Neural cell (in vitro differentiated cells): Measurements from ENCODE around the gene CACNA2D1. TPM values are rescaled to one million over a fixed set of nuclear protein-coding genes. Genes with fewer than 3 reads are reported as not detected.

ENCODE experiments used
- H2AFZ ChIP-seq: fragments of 200-600, 300-800 bp; sonication (generic), shearing (Covaris generic); 2 replicates; pipeline ENCODE4 v1.6.0; 2014; ENCODE audit warnings: low read depth, mild to moderate bottlenecking, antibody characterized with exemption, low read length, moderate library complexity
- H3F3A ChIP-seq: fragments of 200-600 bp; shearing (Covaris generic); 2 replicates; pipeline ENCODE4 v1.6.1; 2016; ENCODE audit warnings: mild to moderate bottlenecking, moderate library complexity, mixed read lengths, antibody characterized with exemption, low read length; ENCODE audit not compliant: insufficient read depth, poor library complexity, severe bottlenecking
- H3K27ac ChIP-seq: fragments of 200-600, 300-800 bp; sonication (generic), shearing (Covaris generic); 2 replicates; pipeline ENCODE4 v1.5.1; 2014; ENCODE audit warnings: mild to moderate bottlenecking, low read length, moderate library complexity
- H3K27me3 ChIP-seq: fragments of 300-800, 200-600 bp; sonication (generic), shearing (Covaris generic); 2 replicates; pipeline ENCODE4 v1.6.0; 2014; ENCODE audit warnings: mild to moderate bottlenecking, low read depth, low read length, moderate library complexity; ENCODE audit not compliant: insufficient read depth
- H3K36me3 ChIP-seq: fragments of 300-800, 200-600 bp; sonication (generic), shearing (Covaris generic); 2 replicates; pipeline ENCODE4 v1.5.1; 2014; ENCODE audit warnings: mild to moderate bottlenecking, antibody characterized with exemption, low read length, moderate library complexity; ENCODE audit not compliant: insufficient read depth
- H3K4me2 ChIP-seq: fragments of 300-800, 200-600 bp; sonication (generic), shearing (Covaris generic); 2 replicates; pipeline ENCODE4 v1.6.0; 2014; ENCODE audit warnings: mild to moderate bottlenecking, low read length
- H3K4me3 ChIP-seq: fragments of 300-800, 200-600 bp; sonication (generic), shearing (Covaris generic); 2 replicates; pipeline ENCODE4 v1.5.1; 2014; ENCODE audit warnings: mild to moderate bottlenecking, low read length, moderate library complexity
- H3K79me2 ChIP-seq: fragments of 200-600 bp; shearing (Covaris generic); replicated peaks from 2 replicates; pipeline ENCODE4 v1.6.0; 2014; ENCODE audit warnings: mild to moderate bottlenecking, low read length, moderate library complexity; ENCODE audit not compliant: insufficient read depth
- H3K9ac ChIP-seq: fragments of 300-800, 200-600 bp; sonication (generic), shearing (Covaris generic); 2 replicates; pipeline ENCODE4 v1.6.1; 2016; ENCODE audit warnings: mild to moderate bottlenecking, low read length, mixed read lengths
- H3K9me2 ChIP-seq: fragments of 200-600 bp; shearing (Covaris generic); 2 replicates; pipeline ENCODE4 v1.6.1; 2016; ENCODE audit warnings: mild to moderate bottlenecking, low read length, mixed read lengths; ENCODE audit not compliant: insufficient read depth
- H3K9me3 ChIP-seq: fragments of 200-600, 300-800 bp; sonication (generic), shearing (Covaris generic); 2 replicates; pipeline ENCODE4 v1.6.1; 2016; ENCODE audit warnings: mild to moderate bottlenecking, mixed run types, low read length, moderate library complexity, mixed read lengths
- H4K20me1 ChIP-seq: fragments of 200-600 bp; shearing (Covaris generic); 2 replicates; pipeline ENCODE4 v1.6.1; 2016; ENCODE audit warnings: mild to moderate bottlenecking, mixed run types; ENCODE audit not compliant: insufficient read depth
- EP300 ChIP-seq: fragments of 450-650 bp; conservative IDR thresholded peaks from 2 replicates; pipeline ENCODE4 v1.6.1; 2014; ENCODE audit warnings: antibody characterized with exemption, mild to moderate bottlenecking, moderate library complexity; ENCODE audit not compliant: poor library complexity, severe bottlenecking
- EZH2 ChIP-seq: fragments of 200-600, 300-800 bp; shearing (Covaris generic), sonication (generic); IDR thresholded peaks from 2 replicates; pipeline ENCODE4 v1.6.1; 2014; ENCODE audit warnings: antibody characterized with exemption, low read length, borderline replicate concordance, mild to moderate bottlenecking; ENCODE audit not compliant: insufficient read depth, poor library complexity, severe bottlenecking
- MXI1 ChIP-seq: fragments of 450-650 bp; conservative IDR thresholded peaks from 2 replicates; pipeline ENCODE4 v1.6.1; 2014; ENCODE audit warnings: antibody characterized with exemption, mild to moderate bottlenecking; ENCODE audit not compliant: poor library complexity, severe bottlenecking
- POLR2AphosphoS5 ChIP-seq: IDR thresholded peaks from 2 replicates; pipeline ENCODE4 v1.6.1; 2012
- RAD21 ChIP-seq: fragments of 450-650 bp; conservative IDR thresholded peaks from 2 replicates; pipeline ENCODE4 v1.6.1; 2014; ENCODE audit warnings: antibody characterized with exemption, mild to moderate bottlenecking, moderate library complexity
- SMC3 ChIP-seq: fragments of 450-650 bp; conservative IDR thresholded peaks from 2 replicates; pipeline ENCODE4 v1.6.1; 2014; ENCODE audit warnings: antibody characterized with exemption, mild to moderate bottlenecking, moderate library complexity; ENCODE audit not compliant: poor library complexity
- TAF1 ChIP-seq: IDR thresholded peaks from 2 replicates; pipeline ENCODE4 v1.6.1; 2012; ENCODE audit warnings: low read depth
- polyA plus RNA-seq: library from polyadenylated mRNA; depleted of rRNA; stranded (reverse); fragments of >200 nt; gene quantifications from 2 replicates; pipeline ENCODE4 v1.2.3, GENCODE V29; 2014
- TF ChIP-seq, protein P1 (sequence below): fragments of 450-650 bp; IDR thresholded peaks from 2 replicates; pipeline ENCODE4 v1.5.1; 2014; ENCODE audit warnings: antibody characterized with exemption, mild to moderate bottlenecking, moderate library complexity; ENCODE audit not compliant: poor library complexity, severe bottlenecking
- TF ChIP-seq, protein P2 (sequence below): IDR thresholded peaks from 2 replicates; pipeline ENCODE4 v1.6.1; 2012; ENCODE audit warnings: borderline replicate concordance

Gene CACNA2D1
- polyA plus RNA-seq, 1 donor from 2014 or later, result 7.0 TPM

DNA sequence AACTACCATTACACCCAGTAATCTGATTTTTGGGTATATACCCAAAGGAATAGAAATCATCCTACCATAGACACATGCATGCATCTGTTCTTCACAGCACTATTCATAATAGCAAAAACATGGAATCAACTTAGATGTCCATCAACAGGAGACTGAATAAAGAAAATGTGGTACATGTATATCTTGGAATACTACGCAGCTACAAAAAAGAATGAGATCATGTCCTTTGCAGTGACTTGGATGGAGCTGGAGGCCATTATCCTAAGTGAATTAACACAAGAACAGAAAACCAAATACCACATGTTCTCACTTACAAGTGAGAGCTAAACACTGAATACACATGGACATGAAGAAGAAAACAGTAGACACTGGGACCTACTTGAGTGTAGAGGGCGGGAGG lies 254.9 kb downstream of the CACNA2D1 start:
- Histone ChIP-seq H3K4me3 (no peak overlapping the region), H3K4me2 (no peak overlapping the region), H3K27ac (no peak overlapping the region), H4K20me1 (no peaks in the 10 kb centered on the region), H3K9me3 (no peaks in the 10 kb centered on the region), H2AFZ (no peak overlapping the region), H3K9ac (no peak overlapping the region), H3K79me2 (no peaks in the 10 kb centered on the region), H3K27me3 (no peaks in the 10 kb centered on the region), H3K9me2 (no peaks in the 10 kb centered on the region), H3F3A (no peaks in the 10 kb centered on the region), H3K36me3 (no peaks in the 10 kb centered on the region)
- TF ChIP-seq, protein P1, sequence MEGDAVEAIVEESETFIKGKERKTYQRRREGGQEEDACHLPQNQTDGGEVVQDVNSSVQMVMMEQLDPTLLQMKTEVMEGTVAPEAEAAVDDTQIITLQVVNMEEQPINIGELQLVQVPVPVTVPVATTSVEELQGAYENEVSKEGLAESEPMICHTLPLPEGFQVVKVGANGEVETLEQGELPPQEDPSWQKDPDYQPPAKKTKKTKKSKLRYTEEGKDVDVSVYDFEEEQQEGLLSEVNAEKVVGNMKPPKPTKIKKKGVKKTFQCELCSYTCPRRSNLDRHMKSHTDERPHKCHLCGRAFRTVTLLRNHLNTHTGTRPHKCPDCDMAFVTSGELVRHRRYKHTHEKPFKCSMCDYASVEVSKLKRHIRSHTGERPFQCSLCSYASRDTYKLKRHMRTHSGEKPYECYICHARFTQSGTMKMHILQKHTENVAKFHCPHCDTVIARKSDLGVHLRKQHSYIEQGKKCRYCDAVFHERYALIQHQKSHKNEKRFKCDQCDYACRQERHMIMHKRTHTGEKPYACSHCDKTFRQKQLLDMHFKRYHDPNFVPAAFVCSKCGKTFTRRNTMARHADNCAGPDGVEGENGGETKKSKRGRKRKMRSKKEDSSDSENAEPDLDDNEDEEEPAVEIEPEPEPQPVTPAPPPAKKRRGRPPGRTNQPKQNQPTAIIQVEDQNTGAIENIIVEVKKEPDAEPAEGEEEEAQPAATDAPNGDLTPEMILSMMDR, result no peak
- TF ChIP-seq TAF1 (no peak), RAD21 (no peak), MXI1 (no peak), SMC3 (no peak)
- TF ChIP-seq, protein P2, sequence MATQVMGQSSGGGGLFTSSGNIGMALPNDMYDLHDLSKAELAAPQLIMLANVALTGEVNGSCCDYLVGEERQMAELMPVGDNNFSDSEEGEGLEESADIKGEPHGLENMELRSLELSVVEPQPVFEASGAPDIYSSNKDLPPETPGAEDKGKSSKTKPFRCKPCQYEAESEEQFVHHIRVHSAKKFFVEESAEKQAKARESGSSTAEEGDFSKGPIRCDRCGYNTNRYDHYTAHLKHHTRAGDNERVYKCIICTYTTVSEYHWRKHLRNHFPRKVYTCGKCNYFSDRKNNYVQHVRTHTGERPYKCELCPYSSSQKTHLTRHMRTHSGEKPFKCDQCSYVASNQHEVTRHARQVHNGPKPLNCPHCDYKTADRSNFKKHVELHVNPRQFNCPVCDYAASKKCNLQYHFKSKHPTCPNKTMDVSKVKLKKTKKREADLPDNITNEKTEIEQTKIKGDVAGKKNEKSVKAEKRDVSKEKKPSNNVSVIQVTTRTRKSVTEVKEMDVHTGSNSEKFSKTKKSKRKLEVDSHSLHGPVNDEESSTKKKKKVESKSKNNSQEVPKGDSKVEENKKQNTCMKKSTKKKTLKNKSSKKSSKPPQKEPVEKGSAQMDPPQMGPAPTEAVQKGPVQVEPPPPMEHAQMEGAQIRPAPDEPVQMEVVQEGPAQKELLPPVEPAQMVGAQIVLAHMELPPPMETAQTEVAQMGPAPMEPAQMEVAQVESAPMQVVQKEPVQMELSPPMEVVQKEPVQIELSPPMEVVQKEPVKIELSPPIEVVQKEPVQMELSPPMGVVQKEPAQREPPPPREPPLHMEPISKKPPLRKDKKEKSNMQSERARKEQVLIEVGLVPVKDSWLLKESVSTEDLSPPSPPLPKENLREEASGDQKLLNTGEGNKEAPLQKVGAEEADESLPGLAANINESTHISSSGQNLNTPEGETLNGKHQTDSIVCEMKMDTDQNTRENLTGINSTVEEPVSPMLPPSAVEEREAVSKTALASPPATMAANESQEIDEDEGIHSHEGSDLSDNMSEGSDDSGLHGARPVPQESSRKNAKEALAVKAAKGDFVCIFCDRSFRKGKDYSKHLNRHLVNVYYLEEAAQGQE, result no peak

DNA sequence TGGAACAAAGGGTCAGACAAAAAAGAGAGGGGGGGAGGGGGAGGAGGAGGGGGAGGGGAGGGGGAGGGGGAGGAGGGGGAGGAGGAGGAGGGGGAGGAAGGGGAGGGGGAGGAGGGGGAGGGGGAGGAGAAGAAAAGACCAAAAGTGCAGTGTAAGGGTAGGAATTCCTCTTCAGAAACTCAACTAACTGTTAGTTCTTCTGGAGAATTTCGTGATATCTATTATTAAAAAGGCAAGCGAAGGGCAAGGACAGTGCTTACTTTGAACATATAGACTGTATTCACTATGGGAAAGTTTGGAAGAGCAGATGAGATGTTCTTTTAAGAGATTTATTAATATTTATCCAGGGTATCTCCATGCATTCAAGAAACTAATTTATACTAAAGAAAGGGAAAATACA lies 258.1 kb downstream of the CACNA2D1 start:
- H3K9me2 ChIP-seq, result no peaks in the 10 kb centered on the region
- H3K36me3 ChIP-seq, result no peaks in the 10 kb centered on the region
- no peak overlapping the region for H2AFZ ChIP-seq
- TF ChIP-seq SMC3 (no peak), MXI1 (no peak), RAD21 (no peak), EP300 (no peak), POLR2AphosphoS5 (no peak), TAF1 (no peak), EZH2 (no peak)
- TF ChIP-seq, protein P1, result no peak
- TF ChIP-seq, protein P2, result no peak
- H3K27ac ChIP-seq, result no peak overlapping the region
- no peaks in the 10 kb centered on the region for H3K27me3 ChIP-seq
- no peaks in the 10 kb centered on the region for H4K20me1 ChIP-seq
- no peak overlapping the region for H3K9ac ChIP-seq
- no peaks in the 10 kb centered on the region for H3K9me3 ChIP-seq
- H3K4me2 ChIP-seq, result no peak overlapping the region
- no peaks in the 10 kb centered on the region for H3K79me2 ChIP-seq
- no peaks in the 10 kb centered on the region for H3F3A ChIP-seq
- H3K4me3 ChIP-seq, result no peak overlapping the region
